Skin of body (tissue), 2 donors: ENCODE results near the gene COMMD7. TPM values are rescaled to one million over a fixed set of nuclear protein-coding genes. Genes with fewer than 3 reads are reported as not detected.
A peak's percentile ranks its signal among the peaks of the same experiment; 100 is the strongest.
"Not testable (repeated sequence)": the region's sequence is repeated elsewhere in the genome, so short reads cannot be mapped to it uniquely, and the experiment has no call there.

Experiments used
- DNase-seq: peaks from one replicate; lab custom pipeline; 2025; lab: John Stamatoyannopoulos, UW
- total RNA-seq: library from RNA; depleted of rRNA; stranded (reverse); fragments of >200 nt; gene quantifications from one replicate; pipeline ENCODE4 v1.2.3, GENCODE V29; 2014

The COMMD7 gene
- total RNA-seq, 1 donor from 2014 or later, result 13.7 TPM

DNA sequence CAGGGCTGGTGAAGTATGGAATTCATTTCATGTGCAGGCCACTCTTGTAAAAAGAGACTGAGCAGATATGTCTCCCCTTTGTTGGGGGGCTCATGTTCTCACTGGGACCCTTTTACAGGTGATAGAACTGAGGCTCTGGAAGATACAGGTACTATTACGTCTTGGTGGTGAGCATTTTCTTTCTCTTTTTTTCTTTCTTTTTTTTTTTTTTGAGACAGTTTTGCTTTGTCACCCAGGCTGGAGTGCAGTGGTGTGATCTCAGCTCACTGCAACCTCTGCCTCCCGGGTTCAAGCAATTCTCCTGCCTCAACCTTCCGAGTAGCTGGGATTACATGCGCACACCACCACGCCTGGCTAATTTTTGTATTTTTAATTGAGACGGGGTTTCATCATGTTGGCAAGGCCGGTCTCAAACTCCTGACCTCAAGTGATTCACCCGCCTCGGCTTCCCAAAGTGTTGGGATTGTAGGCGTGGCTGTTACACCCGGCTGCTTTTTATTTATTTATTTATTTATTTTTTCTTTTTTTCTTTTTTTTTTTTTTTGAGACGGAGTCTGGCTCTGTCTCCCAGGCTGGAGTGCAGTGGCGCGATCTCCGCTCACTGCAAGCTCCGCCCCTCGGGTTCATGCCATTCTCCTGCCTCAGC, 22.1 kb upstream of the COMMD7 start:
- DNase-seq, result not testable (repeated sequence)

- no peak for DNase-seq
Measured at GRCh38 chr20:32764005-32764960, 21.0 kb upstream of the COMMD7 start.

DNA sequence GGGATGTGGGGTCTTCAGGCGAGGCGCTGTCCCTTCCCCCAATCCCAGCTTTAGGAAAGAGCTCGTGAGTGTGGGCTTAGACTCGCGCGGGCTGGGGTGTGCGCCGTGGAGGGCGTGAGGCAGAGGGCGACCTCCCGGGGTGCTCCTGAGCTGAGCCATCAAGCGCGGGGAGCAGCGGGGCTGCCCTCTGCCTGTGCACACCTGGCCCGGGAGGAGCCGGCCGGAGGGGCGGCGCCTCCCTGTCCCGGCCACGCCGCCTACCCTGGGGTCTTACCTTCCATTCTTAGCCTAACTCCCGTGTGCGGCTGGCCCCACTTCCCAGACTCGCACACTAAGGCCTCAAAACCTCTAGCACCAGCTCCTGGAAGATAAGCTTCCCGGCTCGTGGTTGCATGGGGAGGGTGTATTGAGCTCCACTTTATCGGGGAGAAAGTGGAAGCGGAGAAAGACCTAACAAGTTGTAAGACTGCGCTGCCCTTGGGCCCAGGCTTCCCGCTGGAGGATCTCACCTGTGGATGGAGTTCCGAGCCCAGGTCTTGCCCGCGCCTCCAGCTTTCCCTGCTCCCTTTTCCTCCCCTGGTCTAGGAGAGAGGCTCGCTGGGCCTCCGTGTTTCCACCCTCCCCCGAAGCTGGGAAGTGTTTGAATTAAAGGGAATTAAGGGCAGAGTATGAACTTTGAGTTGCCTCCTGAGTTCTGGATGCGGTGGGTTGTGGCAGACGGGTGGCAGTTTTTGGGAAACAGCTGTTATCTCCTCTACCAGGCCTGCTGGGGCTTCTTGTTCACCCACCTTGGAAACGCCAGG, 20.1 kb upstream of the COMMD7 start:
- no peak for DNase-seq

DNA sequence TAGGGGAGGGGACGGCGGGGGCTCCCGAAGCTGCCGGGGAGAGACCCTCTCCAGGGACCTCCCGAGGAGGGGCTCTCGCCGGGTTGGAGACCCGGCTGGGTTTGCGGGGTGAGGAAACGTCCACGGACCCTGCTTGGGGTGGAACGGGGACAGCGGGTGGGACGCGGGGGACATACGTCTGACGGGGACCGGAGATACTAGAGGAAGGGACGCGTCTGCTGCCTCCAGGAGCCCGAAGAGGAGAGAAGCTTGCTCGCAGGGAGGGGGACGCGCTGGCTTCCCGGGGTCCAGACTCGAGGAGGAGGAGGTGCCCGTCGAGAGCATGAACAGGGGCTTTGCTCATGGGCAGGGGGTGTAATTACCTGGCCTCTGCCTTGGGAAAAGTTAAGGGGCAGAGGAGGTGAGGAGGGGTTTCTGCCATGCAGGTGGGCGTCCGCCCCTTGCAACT, 19.5 kb upstream of the COMMD7 start:
- DNase-seq, result no peak

DNA sequence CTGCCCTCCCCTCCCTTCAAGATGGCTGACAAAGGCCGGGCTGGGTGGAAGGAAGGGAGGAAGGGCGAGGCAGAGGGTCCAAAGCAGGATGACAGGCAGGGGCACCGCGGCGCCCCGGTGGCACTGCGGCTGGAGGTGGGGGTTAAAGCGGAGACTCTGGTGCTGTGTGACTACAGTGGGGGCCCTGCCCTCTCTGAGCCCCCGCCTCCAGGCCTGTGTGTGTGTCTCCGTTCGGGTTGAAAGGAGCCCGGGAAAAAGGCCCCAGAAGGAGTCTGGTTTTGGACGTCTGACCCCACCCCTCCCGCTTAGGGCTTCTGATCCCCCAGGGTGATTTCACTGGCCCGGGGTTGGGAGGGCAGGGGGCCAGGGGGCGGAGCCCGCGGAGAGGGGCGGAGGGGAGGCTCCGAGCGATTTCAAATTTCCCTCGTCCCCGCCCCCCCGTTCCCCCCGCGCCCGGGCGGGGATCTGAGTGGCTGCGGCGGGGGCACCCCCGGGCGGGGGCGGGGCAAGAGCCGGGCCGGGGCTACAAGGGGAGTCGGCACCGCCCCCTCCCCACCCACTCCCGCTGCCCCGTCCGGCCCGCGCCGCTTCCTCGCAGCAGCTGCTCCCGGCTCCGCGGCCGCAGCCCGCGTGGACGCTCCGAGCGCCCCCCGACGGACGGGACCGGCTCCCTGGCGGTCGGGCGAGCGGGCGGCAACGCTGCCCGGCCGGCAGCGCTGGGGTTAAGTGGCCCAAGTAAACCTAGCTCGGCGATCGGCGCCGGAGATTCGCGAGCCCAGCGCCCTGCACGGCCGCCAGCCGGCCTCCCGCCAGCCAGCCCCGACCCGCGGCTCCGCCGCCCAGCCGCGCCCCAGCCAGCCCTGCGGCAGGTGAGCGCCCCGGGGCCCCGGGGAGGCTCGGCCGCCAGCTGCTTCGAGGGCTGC, 18.8 kb upstream of the COMMD7 start, which contains the start of gene DNMT3B:
Gene DNMT3B, plus strand, starts transcription at position 555 of the 923 bp plus-strand sequence. CDS start 17,939 bp downstream, outside the sequence.
- peak; percentile 44 for DNase-seq

DNA sequence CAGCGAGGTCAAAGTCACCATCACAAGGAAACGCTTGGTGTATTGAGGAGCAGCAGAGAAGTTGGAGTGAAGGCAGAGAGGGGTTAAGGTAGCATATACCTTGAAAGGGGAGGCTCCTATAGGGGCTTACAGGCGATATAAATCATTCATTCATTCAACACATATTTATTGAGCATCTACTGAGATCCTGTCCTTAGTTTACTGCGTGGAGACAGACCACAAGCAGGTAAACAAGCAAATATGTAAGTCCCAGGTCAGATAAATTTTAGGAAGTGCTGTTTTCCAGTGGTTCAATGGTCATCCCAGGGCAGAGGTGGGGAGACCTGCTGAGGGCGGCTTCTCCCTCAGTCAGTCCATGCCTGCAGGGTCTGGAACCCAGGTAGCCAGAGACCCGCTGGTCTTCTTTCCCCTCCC, 18.2 kb upstream of the COMMD7 start:
- DNase-seq, result no peak

DNA sequence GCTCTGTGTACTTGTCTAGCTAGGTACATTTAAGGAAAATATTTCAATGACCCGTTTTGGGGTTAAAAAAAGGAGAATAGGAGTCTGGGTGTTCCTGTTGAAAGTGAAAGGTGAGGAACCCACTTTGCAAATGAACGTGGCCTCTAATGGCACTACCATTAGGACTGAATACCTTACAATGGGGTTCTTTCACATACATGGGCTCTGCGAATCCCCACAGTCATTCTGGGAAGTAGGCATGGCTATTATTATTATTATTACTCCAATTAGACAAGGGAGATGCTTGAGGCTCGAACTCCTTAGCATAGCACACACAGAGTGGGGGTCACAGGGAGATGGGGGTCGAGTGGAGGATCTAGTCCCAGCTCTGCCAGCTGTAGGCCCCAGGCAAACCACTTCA, 12.9 kb upstream of the COMMD7 start:
- no peak for DNase-seq

DNA sequence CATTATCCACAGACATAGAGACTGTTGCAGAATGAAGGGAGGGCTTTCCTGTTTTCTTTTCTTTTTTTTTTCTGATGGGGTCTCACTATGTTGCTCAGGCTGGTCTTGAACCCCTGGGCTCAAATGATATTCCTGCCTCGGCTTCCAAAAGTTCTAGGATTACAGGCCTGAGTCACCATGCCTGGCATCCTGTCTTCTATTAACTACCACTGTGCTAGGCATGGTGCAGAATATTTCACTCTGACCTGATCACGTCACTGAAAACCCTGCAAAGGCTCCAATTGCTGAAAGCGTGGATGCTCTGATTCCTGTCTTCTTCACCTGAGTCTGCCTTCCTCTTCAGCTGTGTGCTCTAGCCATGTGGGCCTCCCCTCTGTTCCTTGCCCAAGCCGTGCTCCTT, 10.5 kb upstream of the COMMD7 start:
- no peak for DNase-seq

- no peak for DNase-seq
Measured at GRCh38 chr20:32752458-32753250, 9.4 kb upstream of the COMMD7 start.

DNA sequence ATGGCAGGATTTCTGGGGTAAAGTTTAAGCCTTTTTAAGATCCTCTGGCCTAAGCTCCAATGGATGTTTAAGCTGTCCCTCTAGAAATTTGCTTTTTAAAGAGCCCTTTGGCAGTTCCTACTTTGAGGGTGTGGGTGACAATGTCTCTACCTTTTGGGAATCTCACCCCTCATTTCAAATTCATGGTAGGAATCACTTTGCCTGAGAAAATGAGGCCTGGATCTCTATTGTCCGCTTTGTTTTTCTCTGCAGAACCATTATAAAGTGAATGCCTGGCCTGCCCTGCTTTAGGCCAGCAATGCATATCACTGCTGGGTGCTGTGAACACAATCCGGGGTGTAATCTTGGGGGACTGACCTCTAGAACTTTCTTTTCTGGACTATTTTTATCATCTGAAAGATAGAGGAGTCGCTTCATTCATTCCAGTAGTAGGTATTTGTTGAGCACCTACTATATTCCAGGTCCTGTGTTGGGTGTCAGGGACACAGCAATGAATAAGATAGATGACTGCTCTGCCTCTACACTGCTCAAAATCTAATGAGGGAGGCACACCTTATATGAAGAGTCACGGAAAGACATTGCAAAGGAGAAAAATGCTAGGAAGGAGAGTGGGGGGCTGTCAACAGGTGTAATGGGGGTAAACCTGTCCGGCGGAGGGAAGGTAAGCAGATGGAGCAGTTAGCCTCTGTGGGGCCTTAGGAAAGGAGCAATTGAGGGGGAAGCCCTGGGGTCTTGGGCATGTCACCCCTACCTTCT, 8.6 kb upstream of the COMMD7 start:
- DNase-seq, result no peak

- DNase-seq, result no peak
Measured at GRCh38 chr20:32751293-32751692, 8.0 kb upstream of the COMMD7 start.

DNA sequence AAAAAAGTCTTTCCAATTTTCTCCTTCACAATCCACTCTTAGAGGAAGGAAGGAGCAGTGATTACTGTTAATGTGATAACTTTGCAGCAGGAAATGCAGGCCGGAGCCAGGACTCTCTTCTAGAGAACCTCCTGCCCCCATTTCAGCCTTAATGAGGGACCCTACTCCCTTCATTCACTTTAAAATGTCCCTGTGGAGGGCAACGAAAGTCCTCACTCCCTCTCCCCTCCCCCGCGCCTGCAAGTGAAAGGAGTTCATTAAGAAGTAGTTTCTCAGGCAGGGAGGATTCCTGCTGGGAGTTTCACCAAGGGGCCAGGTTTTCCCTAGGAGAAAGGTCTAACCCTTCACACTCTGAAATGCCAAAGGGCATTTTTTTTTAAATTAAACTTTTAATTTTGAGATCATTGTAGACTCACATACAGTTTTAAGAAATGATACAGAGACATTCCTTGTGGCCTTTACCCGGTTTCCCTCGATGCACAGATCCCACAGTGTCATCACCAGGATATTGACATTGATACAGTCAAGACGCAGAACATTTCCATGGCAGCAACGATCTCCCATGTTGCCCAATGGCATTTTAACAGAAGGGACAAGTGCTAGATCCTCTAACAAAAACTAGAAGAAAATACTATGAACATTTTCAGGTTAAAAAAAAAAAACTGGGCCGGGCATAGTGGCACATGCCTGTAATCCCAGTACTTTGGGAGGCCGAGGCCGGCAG, 6.8 kb upstream of the COMMD7 start:
- DNase-seq, result no peak

GRCh38 chr20:32742322-32743236, 688 bp downstream of the COMMD7 start:
- DNase-seq, result no peak

- no peak for DNase-seq
Measured at GRCh38 chr20:32741151-32741550, 2.1 kb downstream of the COMMD7 start.

DNA sequence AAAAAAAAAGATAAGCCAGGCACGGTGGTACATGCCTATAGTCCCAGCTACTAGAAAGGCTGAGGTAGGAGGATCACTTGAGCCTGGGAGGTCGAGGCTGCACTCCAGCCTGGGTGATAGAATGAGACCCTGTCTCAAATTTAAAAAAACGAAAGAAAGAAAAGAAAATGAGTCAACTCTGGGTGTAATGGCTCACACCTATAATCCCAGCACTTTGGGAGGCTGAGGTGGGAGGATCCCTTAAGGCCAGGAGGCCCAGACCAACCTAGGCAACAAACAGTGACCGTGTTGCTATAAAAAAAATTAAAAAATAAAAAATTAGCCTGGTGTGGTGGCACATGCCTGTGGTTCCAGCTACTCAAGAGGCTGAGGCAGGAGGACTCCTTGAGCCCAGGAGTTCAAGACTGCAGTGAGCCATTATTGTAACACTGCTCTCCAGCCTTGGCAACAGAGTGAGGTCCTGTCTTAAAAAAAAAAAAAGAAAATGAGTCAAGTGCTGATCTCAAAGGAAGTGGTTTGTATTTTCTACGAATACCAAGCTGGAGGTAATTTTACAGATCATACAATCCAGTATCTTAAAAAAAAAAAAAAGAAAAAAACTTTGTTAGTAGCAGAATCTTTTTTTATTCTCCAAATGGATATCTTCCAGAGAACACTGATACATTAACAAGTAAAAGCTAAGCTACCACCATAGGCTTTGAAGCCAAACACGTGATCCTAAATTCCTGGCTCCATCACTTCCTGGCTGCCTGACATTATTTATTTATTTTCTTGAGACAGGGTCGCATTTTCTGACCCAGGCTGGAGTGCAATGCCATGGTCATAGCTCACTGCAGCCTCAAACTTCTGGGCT, 5.7 kb downstream of the COMMD7 start:
- no peak for DNase-seq

DNA sequence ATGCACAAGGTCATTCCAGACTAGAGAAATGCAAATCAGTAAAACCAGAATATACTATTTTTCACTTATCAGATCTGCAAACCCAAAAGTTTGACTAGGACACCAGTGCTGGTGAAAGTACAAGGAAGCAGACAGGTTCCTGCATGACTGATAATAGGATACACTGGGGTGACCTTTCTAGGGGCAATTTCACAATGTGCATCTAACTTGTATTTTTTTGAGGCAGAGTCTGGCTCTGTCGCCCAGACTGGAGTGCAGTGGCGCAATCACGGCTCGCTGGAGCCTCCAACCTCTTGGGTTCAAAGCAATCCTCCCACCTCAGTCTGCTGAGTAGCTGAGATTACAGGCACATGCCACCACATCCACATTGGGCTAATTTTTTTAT, 11.4 kb downstream of the COMMD7 start:
- DNase-seq, result no peak
